ENCODE results near the gene DISC1.

Gene DISC1

GRCh38 chr1:231768416-231768815 lies 141.8 kb downstream of the DISC1 start:
- DNase-seq (ENCODE audit: low spot score): no peak
- no peak for ATAC-seq (ENCODE audit: low read depth)

GRCh38 chr1:231770506-231771175 lies 144.1 kb downstream of the DISC1 start:
- no peaks in the 10 kb centered on the region for H3K4me1 ChIP-seq (ENCODE audit: insufficient read depth, poor library complexity, severe bottlenecking)
- DNase-seq (ENCODE audit: low spot score): no peak
- no peaks in the 10 kb centered on the region for H3K27me3 ChIP-seq (ENCODE audit: insufficient read depth, poor library complexity, severe bottlenecking)
- no peak for TF ChIP-seq CTCF (IDR thresholded peaks at IDR 0.05; ENCODE audit: poor library complexity, severe bottlenecking)
- H3K4me3 ChIP-seq (ENCODE audit: severe bottlenecking): no peak overlapping the region
- H3K27ac ChIP-seq (ENCODE audit: poor library complexity, severe bottlenecking): no peak overlapping the region
- H3K9me3 ChIP-seq (ENCODE audit: severe bottlenecking): no peaks in the 10 kb centered on the region
- no peaks in the 10 kb centered on the region for H3K36me3 ChIP-seq (ENCODE audit: low read depth)
- ATAC-seq (ENCODE audit: low read depth): no peak

More at GRCh38 chr1:231768416-231768815, 141.8 kb downstream of the DISC1 start:
- H3K27ac ChIP-seq (ENCODE audit: poor library complexity, severe bottlenecking): no peak overlapping the region
- H3K27me3 ChIP-seq (ENCODE audit: insufficient read depth, poor library complexity, severe bottlenecking): no peaks in the 10 kb centered on the region
- H3K9me3 ChIP-seq (ENCODE audit: severe bottlenecking): no peaks in the 10 kb centered on the region
- no peak overlapping the region for H3K4me3 ChIP-seq (ENCODE audit: severe bottlenecking)
- H3K36me3 ChIP-seq (ENCODE audit: low read depth): no peaks in the 10 kb centered on the region
- TF ChIP-seq CTCF (IDR thresholded peaks at IDR 0.05; ENCODE audit: poor library complexity, severe bottlenecking): no peak
- H3K4me1 ChIP-seq (ENCODE audit: insufficient read depth, poor library complexity, severe bottlenecking): no peaks in the 10 kb centered on the region

- no peaks in the 10 kb centered on the region for H3K9me3 ChIP-seq (ENCODE audit: severe bottlenecking)
- no peak for DNase-seq (ENCODE audit: low spot score)
- ATAC-seq (ENCODE audit: low read depth): no peak
- no peaks in the 10 kb centered on the region for H3K4me1 ChIP-seq (ENCODE audit: insufficient read depth, poor library complexity, severe bottlenecking)
- TF ChIP-seq CTCF (IDR thresholded peaks at IDR 0.05; ENCODE audit: poor library complexity, severe bottlenecking): no peak
- H3K27me3 ChIP-seq (ENCODE audit: insufficient read depth, poor library complexity, severe bottlenecking): no peaks in the 10 kb centered on the region
- no peak overlapping the region for H3K27ac ChIP-seq (ENCODE audit: poor library complexity, severe bottlenecking)
- no peaks in the 10 kb centered on the region for H3K36me3 ChIP-seq (ENCODE audit: low read depth)
- H3K4me3 ChIP-seq (ENCODE audit: severe bottlenecking): no peak overlapping the region
These were observed 148.2 kb downstream of the DISC1 start for GRCh38 chr1:231774719-231775335.

GRCh38 chr1:231776010-231776756 lies 149.6 kb downstream of the DISC1 start:
- no peaks in the 10 kb centered on the region for H3K27me3 ChIP-seq (ENCODE audit: insufficient read depth, poor library complexity, severe bottlenecking)
- DNase-seq (ENCODE audit: low spot score): no peak
- no peak overlapping the region for H3K4me3 ChIP-seq (ENCODE audit: severe bottlenecking)
- no peaks in the 10 kb centered on the region for H3K4me1 ChIP-seq (ENCODE audit: insufficient read depth, poor library complexity, severe bottlenecking)
- H3K36me3 ChIP-seq (ENCODE audit: low read depth): no peaks in the 10 kb centered on the region
- no peak for TF ChIP-seq CTCF (IDR thresholded peaks at IDR 0.05; ENCODE audit: poor library complexity, severe bottlenecking)
- H3K9me3 ChIP-seq (ENCODE audit: severe bottlenecking): no peaks in the 10 kb centered on the region
- H3K27ac ChIP-seq (ENCODE audit: poor library complexity, severe bottlenecking): no peak overlapping the region
- ATAC-seq (ENCODE audit: low read depth): no peak

Data from RWPE2 (cell line).